Stimulated activated CD8-positive, alpha-beta memory T cell treated with anti-CD3 and anti-CD28 coated beads, Interleukin-15, amount 100 ng/mL, for 48 hours (primary cell): ENCODE data around the gene ALDOB.
"Not testable (repeated sequence)": the region's sequence is repeated elsewhere in the genome, so short reads cannot be mapped to it uniquely, and the experiment has no call there.

ENCODE experiments used
- DNase-seq, 2 donors: peaks; one replicate each; pipeline ENCODE4 v3.0.0-alpha.2; 2020; ENCODE audit warnings: low read depth in 2 of 2

The ALDOB gene

GRCh38 chr9:101387871-101388506 lies 47.6 kb downstream of the ALDOB start:
- no peak for DNase-seq

GRCh38 chr9:101384873-101385536 lies 50.6 kb downstream of the ALDOB start, which contains the start of gene BAAT:
BAAT (minus strand) TSS chr9:101385006; CDS start chr9:101371404, 13,602 bp downstream.
- DNase-seq: not testable (repeated sequence)

GRCh38 chr9:101383361-101383760 lies 52.2 kb downstream of the ALDOB start:
- DNase-seq: no peak

- no peak for DNase-seq
These were observed 53.7 kb downstream of the ALDOB start for GRCh38 chr9:101381833-101382342.

- DNase-seq: no peak
These were observed 54.5 kb downstream of the ALDOB start for GRCh38 chr9:101381118-101381517.

GRCh38 chr9:101380295-101380694 lies 55.3 kb downstream of the ALDOB start:
- DNase-seq: no peak

GRCh38 chr9:101376111-101376848 lies 59.3 kb downstream of the ALDOB start:
- DNase-seq: no peak

GRCh38 chr9:101375546-101375945 lies 60.0 kb downstream of the ALDOB start:
- DNase-seq: no peak

- DNase-seq: no peak
These were observed 63.1 kb downstream of the ALDOB start for GRCh38 chr9:101372327-101373118.

GRCh38 chr9:101371813-101372212 lies 63.8 kb downstream of the ALDOB start:
- no peak for DNase-seq
